ENCODE measurements around the gene TBC1D1.

Gene TBC1D1

GRCh38 chr4:38107818-38108217, 216.9 kb downstream of the TBC1D1 start:
- DNase-seq: no peak

GRCh38 chr4:38109370-38109769, 218.5 kb downstream of the TBC1D1 start:
- DNase-seq: no peak

- no peak for DNase-seq
These were observed 219.0 kb downstream of the TBC1D1 start for GRCh38 chr4:38109896-38110295.

GRCh38 chr4:38111024-38111423, 220.1 kb downstream of the TBC1D1 start:
- no peak for DNase-seq

- DNase-seq: no peak
These were observed 220.8 kb downstream of the TBC1D1 start for GRCh38 chr4:38111717-38112116.

GRCh38 chr4:38113132-38113531, 222.2 kb downstream of the TBC1D1 start:
- no peak for DNase-seq

- DNase-seq: no peak
These were observed 222.7 kb downstream of the TBC1D1 start for GRCh38 chr4:38113551-38113950.

- DNase-seq: no peak
These were observed 223.7 kb downstream of the TBC1D1 start for GRCh38 chr4:38114386-38115150.

- DNase-seq: no peak
These were observed 224.7 kb downstream of the TBC1D1 start for GRCh38 chr4:38115601-38116000.

- DNase-seq: no peak
These were observed 226.7 kb downstream of the TBC1D1 start for GRCh38 chr4:38117591-38117990.

GRCh38 chr4:38119668-38120385, 228.9 kb downstream of the TBC1D1 start:
- DNase-seq: no peak

- DNase-seq: no peak
These were observed 229.9 kb downstream of the TBC1D1 start for GRCh38 chr4:38120772-38121171.

- DNase-seq: no peak
These were observed 231.2 kb downstream of the TBC1D1 start for GRCh38 chr4:38122060-38122459.

GRCh38 chr4:38123555-38123954, 232.7 kb downstream of the TBC1D1 start:
- no peak for DNase-seq

- DNase-seq: no peak
These were observed 234.1 kb downstream of the TBC1D1 start for GRCh38 chr4:38124961-38125360.

- no peak for DNase-seq
These were observed 234.9 kb downstream of the TBC1D1 start for GRCh38 chr4:38125816-38126215.

- no peak for DNase-seq
These were observed 237.9 kb downstream of the TBC1D1 start for GRCh38 chr4:38128478-38129459.

GRCh38 chr4:38129460-38130227, 238.8 kb downstream of the TBC1D1 start:
- DNase-seq: no peak

GRCh38 chr4:38130884-38131283, 240.0 kb downstream of the TBC1D1 start:
- no peak for DNase-seq

GRCh38 chr4:38131371-38132091, 240.6 kb downstream of the TBC1D1 start:
- no peak for DNase-seq

GRCh38 chr4:38132107-38132673, 241.3 kb downstream of the TBC1D1 start:
- DNase-seq: no peak
